Loucy (cell line): ENCODE measurements around the gene ARHGDIG.

Source experiments
- H2AFZ ChIP-seq: fragments of 200-600 bp; sonication (generic); 2 replicates; pipeline ENCODE4 v1.6.0; 2016; ENCODE audit warnings: antibody characterized with exemption, mild to moderate bottlenecking, low read length, moderate library complexity
- H3F3A ChIP-seq: fragments of 200-600 bp; 2 replicates; pipeline ENCODE4 v1.6.0; 2016; ENCODE audit warnings: antibody characterized with exemption, low read depth, mild to moderate bottlenecking
- H3K27me3 ChIP-seq: fragments of 200-600 bp; sonication (generic); 2 replicates; pipeline ENCODE4 v1.6.1; 2014; ENCODE audit warnings: low read length, mild to moderate bottlenecking; ENCODE audit not compliant: insufficient read depth, poor library complexity, severe bottlenecking
- H3K36me3 ChIP-seq: fragments of 200-600 bp; sonication (generic); 2 replicates; pipeline ENCODE4 v1.6.1; 2016; ENCODE audit warnings: low read length; ENCODE audit not compliant: insufficient read depth
- H3K4me1 ChIP-seq: fragments of 200-600 bp; sonication (generic); 2 replicates; pipeline ENCODE4 v1.5.1; 2014; ENCODE audit warnings: low read length, mild to moderate bottlenecking; ENCODE audit not compliant: insufficient read depth, poor library complexity, severe bottlenecking
- H3K4me2 ChIP-seq: fragments of 200-600 bp; sonication (generic); 2 replicates; pipeline ENCODE4 v1.6.0; 2014; ENCODE audit warnings: antibody characterized with exemption, low read length, low read depth, mild to moderate bottlenecking; ENCODE audit not compliant: poor library complexity, severe bottlenecking
- H3K4me3 ChIP-seq: fragments of 200-600 bp; sonication (generic); 2 replicates; pipeline ENCODE4 v1.5.1; 2014; ENCODE audit warnings: low read length, mild to moderate bottlenecking, mixed read lengths; ENCODE audit not compliant: poor library complexity, severe bottlenecking
- H3K79me2 ChIP-seq: fragments of 200-600 bp; sonication (generic); 2 replicates; pipeline ENCODE4 v1.6.1; 2014; ENCODE audit warnings: low read length; ENCODE audit not compliant: insufficient read depth
- H3K9ac ChIP-seq: fragments of 200-600 bp; sonication (generic); 2 replicates; pipeline ENCODE4 v1.6.0; 2014; ENCODE audit warnings: mild to moderate bottlenecking, low read depth, low read length, moderate library complexity; ENCODE audit not compliant: poor library complexity, severe bottlenecking
- H3K9me2 ChIP-seq: fragments of 200-600 bp; sonication (generic); replicated peaks from 2 replicates; pipeline ENCODE4 v1.6.1; 2016; ENCODE audit warnings: low read depth, low read length, mixed read lengths
- H3K9me3 ChIP-seq: fragments of 200-600 bp; sonication (generic); 2 replicates; pipeline ENCODE4 v1.6.1; 2014; ENCODE audit warnings: mild to moderate bottlenecking, antibody characterized with exemption, low read length, low read depth; ENCODE audit not compliant: insufficient read depth
- H4K20me1 ChIP-seq: fragments of 200-600 bp; sonication (generic); 2 replicates; pipeline ENCODE4 v1.6.0; 2014; ENCODE audit warnings: antibody characterized with exemption, low read length, mild to moderate bottlenecking; ENCODE audit not compliant: insufficient read depth, poor library complexity, severe bottlenecking
- CTCF ChIP-seq: fragments of 200-600 bp; sonication (generic); conservative IDR thresholded peaks from 2 replicates; pipeline ENCODE4 v1.5.1; 2014; ENCODE audit warnings: mild to moderate bottlenecking, antibody characterized with exemption, low read length
- EZH2phosphoT487 ChIP-seq: fragments of 200-600 bp; IDR thresholded peaks from 2 replicates; pipeline ENCODE4 v1.6.1; 2018; ENCODE audit warnings: antibody characterized with exemption, mild to moderate bottlenecking, moderate library complexity, borderline replicate concordance

Gene ARHGDIG

GRCh38 chr16:314795-315299 is 34.5 kb downstream of the ARHGDIG start:
- Histone ChIP-seq H3F3A (no peaks in the 10 kb centered on the region), H3K27me3 (no peaks in the 10 kb centered on the region), H3K9me2 (no peaks in the 10 kb centered on the region), H2AFZ (no peak overlapping the region), H3K36me3 (peaks cover 11% of the 10 kb centered on the region; the same call in 1 of the 2 replicates), H3K4me1 (peaks cover 17% of the 10 kb centered on the region), H3K9me3 (no peaks in the 10 kb centered on the region), H3K79me2 (peaks cover 19% of the 10 kb centered on the region; the same call in 1 of the 2 replicates), H3K9ac (no peak overlapping the region), H4K20me1 (no peaks in the 10 kb centered on the region), H3K4me3 (no peak overlapping the region), H3K4me2 (no peak overlapping the region)
- TF ChIP-seq CTCF (no peak), EZH2phosphoT487 (no peak)

GRCh38 chr16:316741-317464 is 36.5 kb downstream of the ARHGDIG start:
- TF ChIP-seq CTCF (no peak), EZH2phosphoT487 (no peak)
- Histone ChIP-seq H3K79me2 (peaks cover 27% of the 10 kb centered on the region; the same call in 1 of the 2 replicates), H4K20me1 (no peaks in the 10 kb centered on the region)

GRCh38 chr16:317583-317982 is 37.2 kb downstream of the ARHGDIG start:
- no peaks in the 10 kb centered on the region for H3F3A ChIP-seq
- H4K20me1 ChIP-seq, result no peaks in the 10 kb centered on the region
- H3K9me2 ChIP-seq, result no peaks in the 10 kb centered on the region
- H2AFZ ChIP-seq, result no peak overlapping the region
- peaks cover 22% of the 10 kb centered on the region for H3K4me1 ChIP-seq
- H3K4me3 ChIP-seq, result peak overlapping the region; percentile 13
- TF ChIP-seq CTCF, result no peak
- no peak for TF ChIP-seq EZH2phosphoT487
- no peaks in the 10 kb centered on the region for H3K27me3 ChIP-seq
- peaks cover 34% of the 10 kb centered on the region; the same call in 1 of the 2 replicates for H3K79me2 ChIP-seq
- peaks cover 11% of the 10 kb centered on the region; the same call in 1 of the 2 replicates for H3K36me3 ChIP-seq
- H3K9ac ChIP-seq, result no peak overlapping the region
- H3K4me2 ChIP-seq, result peak overlapping the region; percentile 37
- H3K9me3 ChIP-seq, result no peaks in the 10 kb centered on the region

More at GRCh38 chr16:316741-317464, 36.5 kb downstream of the ARHGDIG start:
- no peaks in the 10 kb centered on the region for H3F3A ChIP-seq
- peak overlapping the region; percentile 37 for H3K4me2 ChIP-seq
- H3K36me3 ChIP-seq, result peaks cover 11% of the 10 kb centered on the region; the same call in 1 of the 2 replicates
- no peaks in the 10 kb centered on the region for H3K9me2 ChIP-seq
- no peaks in the 10 kb centered on the region for H3K9me3 ChIP-seq
- no peak overlapping the region for H2AFZ ChIP-seq
- H3K27me3 ChIP-seq, result no peaks in the 10 kb centered on the region
- H3K4me1 ChIP-seq, result peaks cover 22% of the 10 kb centered on the region
- H3K9ac ChIP-seq, result no peak overlapping the region
- peak overlapping the region; percentile 13 for H3K4me3 ChIP-seq
